IPS-20b (cell line): Measurements from ENCODE around the gene SEMA3F.

Experiments
- H3K27ac ChIP-seq: one replicate; pipeline ENCODE4 v1.5.1; 2013; ENCODE audit warnings: low read length
- H3K27me3 ChIP-seq: 2 replicates; pipeline ENCODE4 v1.6.1; 2013; ENCODE audit warnings: mild to moderate bottlenecking, low read length, inconsistent platforms; ENCODE audit not compliant: insufficient read depth
- H3K36me3 ChIP-seq: 2 replicates; pipeline ENCODE4 v1.6.1; 2013; ENCODE audit warnings: low read depth, mild to moderate bottlenecking, inconsistent platforms, low read length, moderate library complexity; ENCODE audit not compliant: insufficient read depth
- H3K4me1 ChIP-seq: 2 replicates; pipeline ENCODE4 v1.6.1; 2013; ENCODE audit warnings: mild to moderate bottlenecking, control low read depth, inconsistent platforms, low read length, moderate library complexity; ENCODE audit not compliant: insufficient read depth
- H3K4me3 ChIP-seq: 2 replicates; pipeline ENCODE4 v1.5.1; 2013; ENCODE audit warnings: mild to moderate bottlenecking, low read length, inconsistent platforms
- H3K9ac ChIP-seq: 2 replicates; pipeline ENCODE4 v1.6.1; 2013; ENCODE audit warnings: low read depth, mild to moderate bottlenecking, inconsistent platforms, low read length, moderate library complexity
- H3K9me3 ChIP-seq: 2 replicates; pipeline ENCODE4 v1.6.1; 2013; ENCODE audit warnings: mild to moderate bottlenecking, low read depth, low read length, inconsistent platforms; ENCODE audit not compliant: insufficient read depth

The SEMA3F gene

GRCh38 chr3:50167069-50167840, 12.1 kb downstream of the SEMA3F start:
- Histone ChIP-seq H3K27ac (no peak overlapping the region), H3K9ac (no peak overlapping the region; the same call in 1 of the 2 replicates), H3K9me3 (no peaks in the 10 kb centered on the region), H3K27me3 (no peaks in the 10 kb centered on the region), H3K36me3 (peaks cover 22% of the 10 kb centered on the region; the same call in 1 of the 2 replicates), H3K4me3 (no peak overlapping the region), H3K4me1 (peaks cover 22% of the 10 kb centered on the region)

DNA sequence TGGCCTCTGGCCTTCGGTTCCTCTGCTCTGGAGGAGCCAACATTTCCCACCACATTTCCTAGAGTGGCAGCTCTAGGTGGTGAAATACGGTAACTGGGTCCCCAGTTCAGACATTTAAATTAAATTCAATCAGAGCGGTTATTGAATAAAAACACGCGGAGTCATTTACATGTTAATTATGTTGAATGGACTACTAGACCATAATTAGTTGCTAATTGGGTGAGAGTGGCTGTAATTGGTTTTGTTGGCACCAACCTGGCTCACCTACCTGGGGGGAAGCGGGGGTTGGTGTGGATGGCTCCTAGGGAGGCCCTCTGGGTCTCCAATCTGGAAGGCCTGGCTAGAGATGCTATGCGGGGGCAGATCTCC, 12.7 kb downstream of the SEMA3F start:
- no peak overlapping the region for H3K27ac ChIP-seq
- no peaks in the 10 kb centered on the region for H3K27me3 ChIP-seq
- no peak overlapping the region for H3K4me3 ChIP-seq
- H3K36me3 ChIP-seq = peaks cover 19% of the 10 kb centered on the region; the same call in 1 of the 2 replicates
- no peak overlapping the region for H3K9ac ChIP-seq
- no peaks in the 10 kb centered on the region for H3K9me3 ChIP-seq
- H3K4me1 ChIP-seq = peaks cover 22% of the 10 kb centered on the region

GRCh38 chr3:50168388-50168787, 13.3 kb downstream of the SEMA3F start:
- no peak overlapping the region for H3K4me3 ChIP-seq
- no peak overlapping the region for H3K27ac ChIP-seq
- H3K4me1 ChIP-seq = peaks cover 22% of the 10 kb centered on the region
- H3K36me3 ChIP-seq = peaks cover 14% of the 10 kb centered on the region; the same call in 1 of the 2 replicates
- H3K9ac ChIP-seq = no peak overlapping the region
- H3K9me3 ChIP-seq = no peaks in the 10 kb centered on the region
- H3K27me3 ChIP-seq = no peaks in the 10 kb centered on the region

DNA sequence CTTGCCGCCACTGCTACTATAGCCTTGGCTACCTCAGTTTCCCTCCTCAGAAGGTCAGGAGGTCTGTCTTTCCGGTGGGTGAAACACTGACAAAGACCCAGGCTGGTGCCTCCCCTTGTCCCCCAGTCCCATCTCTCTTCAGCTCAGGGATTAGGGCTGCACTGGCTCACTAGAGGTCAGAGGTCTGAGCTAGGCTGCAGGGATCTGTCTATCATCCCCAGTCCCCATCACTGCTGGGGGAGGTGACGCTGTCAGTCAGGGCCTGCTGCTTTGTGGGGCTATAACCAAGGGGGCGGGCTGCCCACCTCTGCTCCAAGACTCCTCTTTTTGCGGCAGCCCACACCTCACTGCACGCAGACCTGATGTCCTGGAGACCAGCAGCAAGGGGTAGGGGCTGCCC, 13.7 kb downstream of the SEMA3F start:
- no peak overlapping the region for H3K4me3 ChIP-seq
- no peak overlapping the region for H3K27ac ChIP-seq
- H3K4me1 ChIP-seq = peaks cover 22% of the 10 kb centered on the region
- no peaks in the 10 kb centered on the region for H3K9me3 ChIP-seq
- no peaks in the 10 kb centered on the region for H3K27me3 ChIP-seq
- H3K36me3 ChIP-seq = peaks cover 14% of the 10 kb centered on the region; the same call in 1 of the 2 replicates
- no peak overlapping the region for H3K9ac ChIP-seq

DNA sequence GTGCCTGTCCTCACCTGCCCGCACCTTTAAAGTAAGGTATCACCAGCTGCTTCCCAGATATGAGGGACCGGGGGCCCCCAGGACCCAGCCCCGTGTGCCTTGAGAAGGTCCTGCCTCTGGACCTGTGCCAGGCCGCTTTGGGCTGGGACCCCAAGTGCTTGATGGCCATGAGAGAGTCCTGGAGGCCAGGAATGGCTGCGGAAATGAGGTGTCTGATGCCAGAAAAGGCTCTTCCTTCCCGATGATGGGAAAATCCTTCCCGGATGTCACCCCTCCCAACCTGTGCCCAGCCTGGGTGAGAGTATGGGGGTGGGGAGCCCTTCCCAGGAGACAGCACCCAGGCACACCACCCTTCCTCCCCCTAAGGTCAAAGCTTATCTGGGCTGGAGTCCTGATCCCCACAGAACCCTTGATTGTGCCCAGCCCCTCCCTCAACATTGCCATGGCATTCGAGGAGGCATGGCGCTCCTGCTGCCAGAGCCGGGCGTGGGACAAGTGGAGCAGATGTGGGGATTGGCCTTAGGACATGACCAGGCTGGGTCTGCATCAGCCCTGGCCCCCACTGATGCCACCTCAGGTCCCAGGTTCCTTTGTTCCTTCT, 14.2 kb downstream of the SEMA3F start:
- Histone ChIP-seq H3K9me3 (no peaks in the 10 kb centered on the region), H3K4me1 (peaks cover 22% of the 10 kb centered on the region), H3K9ac (no peak overlapping the region), H3K4me3 (no peak overlapping the region), H3K27ac (no peak overlapping the region), H3K36me3 (peaks cover 14% of the 10 kb centered on the region; the same call in 1 of the 2 replicates), H3K27me3 (no peaks in the 10 kb centered on the region)

DNA sequence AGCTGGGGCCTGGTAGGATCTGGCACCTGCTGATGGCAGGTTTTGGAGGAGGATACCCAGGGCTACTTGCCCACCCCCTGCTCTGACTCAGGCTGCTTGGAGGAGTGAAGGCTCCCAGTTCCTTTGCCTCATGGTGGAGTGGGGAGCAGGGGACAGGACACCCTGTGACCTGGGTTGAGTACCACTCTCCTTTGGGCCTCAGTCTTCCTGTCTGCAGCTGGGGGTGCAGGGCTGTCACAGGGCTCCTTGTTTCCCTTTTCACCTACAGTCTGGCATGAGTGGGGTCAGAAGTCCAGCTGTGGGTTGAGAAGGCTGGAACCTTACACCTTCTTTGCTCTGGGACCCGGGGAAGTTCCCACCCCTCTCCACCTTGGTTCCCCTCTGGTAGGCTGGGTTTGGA, 14.7 kb downstream of the SEMA3F start:
- Histone ChIP-seq H3K27ac (no peak overlapping the region), H3K4me1 (peaks cover 22% of the 10 kb centered on the region), H3K9me3 (no peaks in the 10 kb centered on the region), H3K9ac (no peak overlapping the region), H3K4me3 (no peak overlapping the region), H3K27me3 (no peaks in the 10 kb centered on the region), H3K36me3 (peaks cover 14% of the 10 kb centered on the region; the same call in 1 of the 2 replicates)

DNA sequence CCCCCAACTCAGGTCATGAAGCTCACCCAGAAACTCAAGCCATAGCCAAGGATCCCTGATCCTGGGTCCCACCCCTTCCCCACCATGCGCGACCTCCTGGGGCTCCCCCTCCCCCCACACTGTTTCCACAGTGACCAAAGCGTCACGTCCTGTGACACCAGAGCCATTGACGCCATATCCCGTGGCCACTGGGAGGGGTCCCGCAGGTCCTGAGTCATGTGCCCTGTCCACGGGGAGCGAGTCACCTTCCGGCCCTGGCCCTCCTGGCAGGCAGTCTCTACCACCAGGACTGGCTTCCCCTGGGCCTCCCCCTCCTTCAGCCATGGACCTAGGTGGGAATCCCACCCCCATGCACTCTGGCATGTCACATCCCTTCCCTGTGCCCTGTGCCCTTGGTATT, 15.6 kb downstream of the SEMA3F start:
- Histone ChIP-seq H3K27ac (no peak overlapping the region), H3K4me1 (peaks cover 13% of the 10 kb centered on the region), H3K9me3 (no peaks in the 10 kb centered on the region), H3K27me3 (no peaks in the 10 kb centered on the region), H3K4me3 (no peak overlapping the region), H3K36me3 (peaks cover 20% of the 10 kb centered on the region; the same call in 1 of the 2 replicates), H3K9ac (no peak overlapping the region)

DNA sequence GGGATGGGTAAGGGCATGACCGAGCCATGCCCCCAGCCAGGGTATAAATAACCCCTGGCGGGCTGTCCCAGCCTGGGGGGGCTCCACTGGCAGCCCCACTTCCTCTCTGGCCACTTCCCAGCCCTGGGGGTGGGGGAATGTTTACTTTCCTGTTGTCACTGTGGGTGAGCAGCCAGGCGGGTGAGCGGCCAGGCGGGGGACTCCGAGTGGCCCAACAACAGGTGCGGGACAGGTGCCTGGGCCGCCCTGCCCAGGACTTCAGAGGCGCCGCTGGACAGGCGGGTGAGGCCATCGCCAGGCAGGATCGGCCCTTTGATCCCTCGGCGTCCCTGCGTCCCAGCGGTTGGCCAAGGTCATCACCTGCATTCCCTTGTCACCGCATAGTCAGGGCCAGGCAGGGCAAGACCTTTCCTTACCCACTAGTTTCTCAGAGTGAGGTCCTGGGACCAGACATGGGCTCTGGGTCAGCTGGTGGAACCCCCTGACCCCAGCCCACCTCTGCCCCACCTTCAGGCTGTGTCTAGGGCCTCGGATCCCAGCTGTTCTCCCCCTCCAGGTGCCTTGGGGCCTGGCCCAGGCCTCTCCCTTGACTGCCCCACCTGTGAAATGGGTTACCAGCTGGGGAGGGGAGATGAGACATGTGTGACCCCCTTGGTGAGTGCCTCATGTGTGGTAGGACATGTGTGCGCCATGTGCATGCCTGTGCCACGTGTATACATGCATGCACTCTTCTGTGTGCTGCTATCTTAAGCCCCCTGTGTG, 16.6 kb downstream of the SEMA3F start:
- H3K4me3 ChIP-seq = no peak overlapping the region
- no peaks in the 10 kb centered on the region for H3K27me3 ChIP-seq
- peaks cover 5% of the 10 kb centered on the region for H3K4me1 ChIP-seq
- H3K27ac ChIP-seq = no peak overlapping the region
- peaks cover 31% of the 10 kb centered on the region for H3K36me3 ChIP-seq
- H3K9me3 ChIP-seq = no peaks in the 10 kb centered on the region
- no peak overlapping the region for H3K9ac ChIP-seq

GRCh38 chr3:50172626-50173220, 17.6 kb downstream of the SEMA3F start:
- H3K9me3 ChIP-seq = no peaks in the 10 kb centered on the region
- no peaks in the 10 kb centered on the region for H3K27me3 ChIP-seq
- no peak overlapping the region for H3K27ac ChIP-seq
- H3K4me3 ChIP-seq = no peak overlapping the region
- H3K36me3 ChIP-seq = peaks cover 38% of the 10 kb centered on the region
- no peaks in the 10 kb centered on the region for H3K4me1 ChIP-seq
- H3K9ac ChIP-seq = no peak overlapping the region

GRCh38 chr3:50173685-50174516, 18.8 kb downstream of the SEMA3F start:
- no peak overlapping the region for H3K9ac ChIP-seq
- no peak overlapping the region for H3K4me3 ChIP-seq
- peaks cover 38% of the 10 kb centered on the region for H3K36me3 ChIP-seq
- no peaks in the 10 kb centered on the region for H3K27me3 ChIP-seq
- no peak overlapping the region for H3K27ac ChIP-seq
- H3K9me3 ChIP-seq = no peaks in the 10 kb centered on the region
- H3K4me1 ChIP-seq = no peaks in the 10 kb centered on the region

DNA sequence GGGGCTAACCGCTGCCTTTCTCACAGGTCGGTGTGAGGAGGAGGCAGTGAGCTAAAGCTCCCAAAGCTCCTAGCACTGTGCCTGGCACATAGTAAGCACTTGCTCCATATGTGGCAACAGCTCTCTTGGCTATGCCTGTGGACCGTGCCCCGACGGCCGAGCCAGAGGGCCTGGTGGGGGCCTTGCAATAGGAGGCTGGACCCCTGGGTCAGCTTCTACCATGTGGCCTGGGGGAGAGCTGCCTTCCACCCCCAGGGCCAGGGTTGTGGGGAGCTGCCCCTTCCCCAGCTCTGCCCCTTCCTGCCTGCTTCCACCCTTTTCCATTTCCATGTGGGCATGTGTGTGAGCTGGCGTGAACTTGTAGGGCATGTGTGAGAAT, 19.4 kb downstream of the SEMA3F start:
- peaks cover 38% of the 10 kb centered on the region for H3K36me3 ChIP-seq
- H3K27me3 ChIP-seq = no peaks in the 10 kb centered on the region
- H3K9ac ChIP-seq = no peak overlapping the region
- no peak overlapping the region for H3K27ac ChIP-seq
- H3K4me3 ChIP-seq = no peak overlapping the region
- H3K9me3 ChIP-seq = no peaks in the 10 kb centered on the region
- H3K4me1 ChIP-seq = no peaks in the 10 kb centered on the region
